NCI-H187 (cell line): ENCODE data around the gene CMTM6.
"Not testable (repeated sequence)": the region's sequence is repeated elsewhere in the genome, so short reads cannot be mapped to it uniquely, and the experiment has no call there.

Experiments
- DNase-seq, 2 experiments: peaks; one replicate each; lab custom pipeline; 2025; lab: John Stamatoyannopoulos, UW

The CMTM6 gene

DNA sequence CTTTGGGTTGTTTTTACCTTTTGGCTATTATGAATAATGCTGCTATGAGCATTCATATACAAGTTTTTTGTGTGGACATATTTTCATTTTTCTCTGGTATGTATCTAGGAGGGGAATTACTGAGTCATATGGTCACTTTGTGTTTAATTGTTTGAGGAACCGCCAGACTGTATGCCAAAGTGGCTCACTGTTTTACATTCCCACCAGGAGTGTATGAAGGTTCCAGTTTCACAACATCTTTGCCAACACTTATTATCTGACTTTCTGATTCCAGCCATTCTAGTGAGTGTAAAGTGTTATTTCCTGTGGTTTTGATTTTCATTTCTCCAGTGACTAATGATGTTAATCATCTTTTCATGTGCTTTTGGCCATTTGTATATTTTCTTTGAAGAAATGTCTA is 59.2 kb downstream of the CMTM6 start:
- no peak for DNase-seq

DNA sequence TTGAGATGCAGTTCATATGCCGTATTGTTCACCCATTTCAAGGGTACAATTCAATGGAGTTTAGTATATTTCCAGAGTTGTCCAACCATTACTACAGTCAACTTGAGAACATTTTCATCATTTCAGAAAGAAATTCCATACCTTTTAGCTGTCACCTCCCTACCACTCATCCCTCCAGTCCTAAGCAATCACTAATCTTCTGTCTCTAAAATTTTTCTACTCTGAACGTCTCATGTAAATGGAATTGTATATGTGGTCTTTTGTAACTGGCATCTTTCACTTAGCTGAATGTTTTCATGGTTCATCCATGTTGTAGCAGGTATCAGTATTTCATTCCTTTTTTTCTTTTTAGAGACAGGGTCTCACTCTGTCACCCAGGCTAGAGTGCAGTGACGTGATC is 59.9 kb downstream of the CMTM6 start:
- DNase-seq, result no peak

GRCh38 chr3:32440611-32441350 is 61.9 kb downstream of the CMTM6 start:
- DNase-seq, result no peak

- DNase-seq, result not testable (repeated sequence)
Observed at GRCh38 chr3:32439421-32439820, 63.2 kb downstream of the CMTM6 start.

GRCh38 chr3:32438596-32439344 is 63.9 kb downstream of the CMTM6 start:
- no peak for DNase-seq

GRCh38 chr3:32437896-32438295 is 64.8 kb downstream of the CMTM6 start:
- DNase-seq, result no peak

DNA sequence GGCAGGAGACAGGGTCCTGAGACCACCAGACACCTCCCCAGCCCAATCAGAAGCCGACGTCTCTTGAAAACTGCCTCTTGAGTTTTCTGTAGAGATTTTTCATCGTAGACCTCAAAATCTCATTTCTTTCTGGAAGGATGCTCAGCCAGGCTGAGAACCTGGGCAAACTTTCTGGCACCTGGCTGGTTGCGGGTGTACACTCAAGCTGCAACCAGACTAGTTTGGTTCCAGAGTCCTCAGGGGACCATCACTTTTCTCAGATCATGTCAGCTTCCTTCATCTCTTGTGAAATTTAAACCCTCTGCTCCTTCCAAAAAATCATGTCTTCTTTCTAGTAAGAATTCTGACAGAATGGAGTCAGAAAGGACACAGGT is 65.8 kb downstream of the CMTM6 start:
- no peak for DNase-seq

- no peak for DNase-seq
Observed at GRCh38 chr3:32435911-32436815, 66.5 kb downstream of the CMTM6 start.

- no peak for DNase-seq
Observed at GRCh38 chr3:32434206-32434605, 68.4 kb downstream of the CMTM6 start.

GRCh38 chr3:32432711-32433530 is 69.7 kb downstream of the CMTM6 start:
- no peak for DNase-seq

DNA sequence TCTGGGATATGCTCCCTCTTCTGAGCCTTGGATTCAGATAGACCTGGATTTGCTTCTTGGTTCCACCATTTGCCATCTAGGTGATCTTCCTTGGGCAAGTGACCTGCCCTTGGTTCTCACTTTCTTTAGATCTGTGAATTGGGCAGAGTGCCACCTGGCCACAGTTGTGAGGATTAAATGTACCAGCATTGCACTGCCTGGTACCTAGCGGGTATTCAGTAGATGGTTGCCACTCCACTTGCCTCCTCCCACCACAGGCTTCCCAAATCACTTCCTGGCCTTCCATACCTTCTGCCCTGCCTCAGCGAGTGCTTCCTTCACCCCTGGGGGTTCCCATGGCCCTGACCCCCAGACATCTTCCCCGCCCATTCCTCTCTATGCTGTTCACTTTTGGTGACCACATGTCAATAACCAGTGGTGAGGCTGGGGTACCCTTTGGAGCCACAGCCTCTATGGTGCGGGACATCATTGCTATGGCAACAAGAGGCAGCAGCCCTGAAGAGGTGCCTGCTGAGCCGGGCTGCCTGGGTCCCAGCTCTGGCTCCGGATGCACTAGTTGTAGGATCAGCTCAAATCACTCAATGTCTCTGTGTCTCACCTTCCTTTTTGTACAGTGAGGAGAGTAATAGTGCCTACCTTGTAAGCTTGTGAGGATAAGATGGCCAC is 70.5 kb downstream of the CMTM6 start:
- DNase-seq, result no peak

DNA sequence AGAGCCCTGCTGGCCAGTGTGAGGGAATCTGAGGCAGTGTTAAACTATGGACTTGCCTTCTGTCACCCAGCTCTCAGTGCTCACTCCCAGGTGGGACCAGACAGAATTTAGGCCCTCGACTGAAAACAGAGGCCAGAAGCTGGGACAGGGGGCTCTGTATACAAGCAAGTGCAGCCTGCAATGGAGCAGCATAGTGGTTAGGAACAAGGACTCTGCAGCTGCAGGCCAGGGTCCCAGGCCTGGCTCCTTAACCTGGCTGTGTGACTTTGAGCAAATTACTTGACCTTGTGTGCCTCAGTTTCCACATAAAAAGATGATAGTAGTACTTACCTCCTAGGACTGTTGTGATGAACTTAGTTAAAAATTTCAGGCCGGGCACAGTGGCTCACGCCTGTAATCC is 71.2 kb downstream of the CMTM6 start:
- no peak for DNase-seq
